Esophagus squamous epithelium (tissue), 4 donors: Measurements from ENCODE around the gene RNF111.

Experiments
- POLR2A ChIP-seq, 4 donors: fragments of 450-650 bp; IDR thresholded peaks; one replicate each; pipeline ENCODE4 v1.6.1; 2017; ENCODE audit warnings: antibody characterized with exemption in 4 of 4, mild to moderate bottlenecking in 4 of 4, moderate library complexity in 3 of 4
- TF ChIP-seq, protein P1 (sequence below), 6 experiments: fragments of 450-650 bp in 4 of 6; fragments of 200-600 bp in 2 of 6; sonication (generic) in 2 of 6; IDR thresholded peaks; one replicate each; pipeline ENCODE4 v1.5.1; 2016 to 2019; ENCODE audit warnings: antibody characterized with exemption in 6 of 6, mild to moderate bottlenecking in 4 of 6, moderate library complexity in 4 of 6

- TF ChIP-seq, protein P1, sequence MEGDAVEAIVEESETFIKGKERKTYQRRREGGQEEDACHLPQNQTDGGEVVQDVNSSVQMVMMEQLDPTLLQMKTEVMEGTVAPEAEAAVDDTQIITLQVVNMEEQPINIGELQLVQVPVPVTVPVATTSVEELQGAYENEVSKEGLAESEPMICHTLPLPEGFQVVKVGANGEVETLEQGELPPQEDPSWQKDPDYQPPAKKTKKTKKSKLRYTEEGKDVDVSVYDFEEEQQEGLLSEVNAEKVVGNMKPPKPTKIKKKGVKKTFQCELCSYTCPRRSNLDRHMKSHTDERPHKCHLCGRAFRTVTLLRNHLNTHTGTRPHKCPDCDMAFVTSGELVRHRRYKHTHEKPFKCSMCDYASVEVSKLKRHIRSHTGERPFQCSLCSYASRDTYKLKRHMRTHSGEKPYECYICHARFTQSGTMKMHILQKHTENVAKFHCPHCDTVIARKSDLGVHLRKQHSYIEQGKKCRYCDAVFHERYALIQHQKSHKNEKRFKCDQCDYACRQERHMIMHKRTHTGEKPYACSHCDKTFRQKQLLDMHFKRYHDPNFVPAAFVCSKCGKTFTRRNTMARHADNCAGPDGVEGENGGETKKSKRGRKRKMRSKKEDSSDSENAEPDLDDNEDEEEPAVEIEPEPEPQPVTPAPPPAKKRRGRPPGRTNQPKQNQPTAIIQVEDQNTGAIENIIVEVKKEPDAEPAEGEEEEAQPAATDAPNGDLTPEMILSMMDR (IDR thresholded peaks at IDR 0.05) = no peak
- TF ChIP-seq POLR2A (IDR thresholded peaks at IDR 0.05) = no peak
Observed at GRCh38 chr15:59120937-59121336, 133.5 kb downstream of the RNF111 start.
